ENCODE measurements around the gene ZNF804B. TPM values are rescaled to one million over a fixed set of nuclear protein-coding genes. Genes with fewer than 3 reads are reported as not detected.

Gene ZNF804B
- total and polyA plus RNA-seq, 9 of the 15 experiments (the other 6 are each of a cell fraction or from before 2014, with no cell fraction given), result 0.04 to 0.22 (median 0.09) TPM; not detected in 6

- TF ChIP-seq ZNF785 (CRISPR knock-in tag; IDR thresholded peaks at IDR 0.05) (no peak), ZNF184 (CRISPR knock-in tag; IDR thresholded peaks at IDR 0.05) (no peak), TAF9B (IDR thresholded peaks at IDR 0.05; ENCODE audit: partially characterized antibody) (no peak), MXI1 (IDR thresholded peaks at IDR 0.05; ENCODE audit: low read depth, low read length) (no peak)
Observed at GRCh38 chr7:88835147-88835728, 75.7 kb downstream of the ZNF804B start (continued).

- Histone ChIP-seq H3K36me3 (ENCODE audit: control insufficient read depth, insufficient read depth, low read length) (no peaks in the 10 kb centered on the region), H3K9ac (ENCODE audit: insufficient read depth in 1 of 2, low read depth in 2 of 2, low read length in 2 of 2) (no peak overlapping the region), H3K4me3 (no peak overlapping the region), H2AFZ (ENCODE audit: low read depth, low read length) (no peak overlapping the region), H3K27ac (ENCODE audit: extremely low read depth, low read depth, low read length) (no peak overlapping the region), H3K9me1 (ENCODE audit: control insufficient read depth, insufficient read depth, low read length) (no peaks in the 10 kb centered on the region), H3K79me2 (ENCODE audit: control insufficient read depth, insufficient read depth, low read length) (no peaks in the 10 kb centered on the region), H3K27me3 (ENCODE audit: control insufficient read depth in 2 of 2, insufficient read depth in 2 of 2, low read length in 2 of 2) (no peaks in the 10 kb centered on the region), H4K20me1 (replicated peaks; ENCODE audit: control insufficient read depth, insufficient read depth, low read length) (no peaks in the 10 kb centered on the region), H3K9me3 (replicated peaks; ENCODE audit: control insufficient read depth, insufficient read depth, low read depth, low read length) (no peaks in the 10 kb centered on the region), H3K4me2 (ENCODE audit: insufficient read depth, low read length) (no peak overlapping the region), H3K4me1 (replicated peaks in 1 of 2; ENCODE audit: control insufficient read depth in 2 of 2, insufficient read depth in 2 of 2, low read length in 2 of 2) (no peaks in the 10 kb centered on the region)
- in situ Hi-C loops (cut with MboI), result no loop called here
- intact Hi-C loops (cut with micrococcal nuclease), result no loop called here
- no TSS peak for BruUV-seq (replicated peaks)
- DNase-seq (ENCODE audit: extremely low read depth in 1 of 4, low spot score in 3 of 4) (no peak), ATAC-seq (no peak), FAIRE-seq (no peak)
- ChIA-PET POLR2A (no interaction called here), CTCF (ENCODE audit: low intra/inter-chr PET ratio) (no interaction called here)
- TF ChIP-seq ZKSCAN3 (CRISPR knock-in tag; IDR thresholded peaks at IDR 0.05) (no peak), PYGO2 (tag; IDR thresholded peaks at IDR 0.05) (no peak), ZBTB11 (CRISPR knock-in tag; IDR thresholded peaks at IDR 0.05) (no peak), SIN3A (IDR thresholded peaks at IDR 0.05; ENCODE audit: borderline replicate concordance in 2 of 2, control insufficient read depth in 1 of 2, low read depth in 2 of 2, low read length in 2 of 2) (no peak), RNF2 (IDR thresholded peaks at IDR 0.05) (no peak), HMG20A (CRISPR knock-in tag; conservative IDR thresholded peaks at IDR 0.05) (no peak), ARID3A (IDR thresholded peaks at IDR 0.05; ENCODE audit: borderline replicate concordance, low read depth, low read length) (no peak), ZNF347 (CRISPR knock-in tag; IDR thresholded peaks at IDR 0.05; ENCODE audit: low read depth) (no peak)
Observed at GRCh38 chr7:88842201-88842600, 82.7 kb downstream of the ZNF804B start.

All from K562 (cell line).